ENCODE data around the gene GDPD2.

Gene GDPD2

DNA sequence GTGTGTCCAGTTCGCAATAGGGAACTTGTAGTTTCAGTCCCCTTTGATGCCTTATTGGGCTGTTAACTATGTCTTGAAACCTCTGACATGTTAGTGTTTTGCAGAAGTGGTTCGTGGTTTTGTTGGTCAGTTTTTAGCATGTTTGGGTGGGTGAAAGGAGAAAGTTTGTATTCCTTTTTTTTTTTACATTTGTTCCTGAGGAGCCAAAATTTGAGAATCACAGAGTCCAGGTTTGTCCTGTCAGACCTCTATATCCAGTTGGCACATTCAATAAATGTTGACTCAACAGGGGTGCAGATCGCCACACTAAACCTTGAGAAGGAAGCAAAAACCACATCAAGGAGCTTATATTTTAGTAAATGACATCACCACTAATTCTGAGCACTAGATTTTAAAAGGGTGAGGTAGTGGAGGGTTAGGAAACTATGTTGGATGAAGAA is 47.8 kb downstream of the GDPD2 start:
- DNase-seq (ENCODE audit: low read depth in 2 of 2) = no peak

DNA sequence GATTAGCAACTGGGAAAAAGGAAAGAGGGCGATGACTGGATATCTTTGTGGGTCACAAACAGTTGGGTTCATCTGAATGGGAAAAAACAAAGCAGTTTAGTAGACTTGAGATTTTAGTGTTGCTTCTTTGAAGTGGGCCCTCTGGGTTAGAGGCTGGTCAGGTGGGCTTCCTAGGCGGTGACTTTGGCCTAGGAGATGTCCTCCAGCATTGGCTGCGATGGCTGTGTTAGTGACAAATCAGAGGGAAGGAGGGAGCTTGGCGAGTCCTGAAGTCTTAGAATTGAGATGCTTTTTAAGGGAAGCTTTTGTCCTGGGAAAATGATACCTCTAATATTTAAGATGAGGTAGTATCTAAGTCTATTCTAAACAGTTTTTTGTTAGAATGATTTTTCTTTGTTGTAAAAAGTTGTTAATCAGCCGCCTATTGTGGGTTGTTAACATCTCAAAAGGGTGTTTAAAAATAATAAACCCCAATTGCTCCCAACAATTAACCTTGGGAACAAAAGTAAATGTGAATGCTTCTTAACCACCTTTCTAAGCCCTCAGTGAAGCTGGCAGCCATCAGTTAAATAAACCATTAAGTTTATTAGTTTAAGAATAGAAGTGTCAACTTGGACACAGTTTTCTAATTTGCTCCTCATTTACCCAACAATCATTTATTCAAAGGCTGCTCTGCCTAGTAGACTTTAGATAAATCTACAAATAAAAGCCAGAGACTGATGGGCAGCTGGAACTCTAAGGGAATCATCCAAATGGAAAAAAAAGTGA is 53.2 kb downstream of the GDPD2 start:
- DNase-seq (ENCODE audit: low read depth in 2 of 2) = no peak

GRCh38 chrX:70476934-70477733 is 54.0 kb downstream of the GDPD2 start:
- no peak for DNase-seq (ENCODE audit: low read depth in 2 of 2)

- DNase-seq (ENCODE audit: low read depth in 2 of 2) = no peak
These were observed 54.6 kb downstream of the GDPD2 start for GRCh38 chrX:70477734-70478075.

DNA sequence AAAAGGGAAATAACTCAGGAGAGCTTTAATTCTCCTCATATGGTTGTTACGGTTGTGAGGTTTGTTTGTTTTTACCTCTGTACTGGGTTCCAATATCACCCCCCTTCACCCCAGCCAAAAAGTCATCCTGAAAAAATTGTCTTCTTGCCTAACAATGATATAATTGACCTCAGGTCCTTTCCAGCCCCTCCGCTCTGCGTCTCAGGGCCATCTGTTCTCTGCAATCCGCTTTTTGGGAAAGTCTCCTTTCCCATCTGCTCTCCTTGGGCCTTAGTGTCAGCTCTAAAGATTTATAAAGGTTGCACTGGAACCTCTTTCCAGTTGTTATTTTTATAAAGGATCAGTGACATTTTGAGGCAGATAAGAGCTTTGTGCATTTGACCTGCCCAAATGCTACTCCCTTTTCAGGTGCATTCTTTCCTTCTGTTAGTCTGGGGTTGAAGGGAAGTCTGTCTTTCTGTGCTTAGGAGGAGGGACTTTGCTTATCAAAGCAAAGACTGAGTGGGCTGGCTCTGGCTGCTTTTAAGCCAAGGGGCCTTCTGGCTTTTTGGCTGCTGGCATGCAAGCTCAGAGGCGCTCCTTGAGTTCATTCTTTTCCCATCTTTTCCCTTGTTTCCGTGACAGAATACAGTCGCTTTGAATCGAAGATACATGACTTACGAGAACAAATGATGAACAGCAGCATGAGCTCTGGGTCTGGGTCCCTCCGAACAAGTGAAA is 55.6 kb downstream of the GDPD2 start:
- DNase-seq (ENCODE audit: low read depth in 2 of 2) = no peak

DNA sequence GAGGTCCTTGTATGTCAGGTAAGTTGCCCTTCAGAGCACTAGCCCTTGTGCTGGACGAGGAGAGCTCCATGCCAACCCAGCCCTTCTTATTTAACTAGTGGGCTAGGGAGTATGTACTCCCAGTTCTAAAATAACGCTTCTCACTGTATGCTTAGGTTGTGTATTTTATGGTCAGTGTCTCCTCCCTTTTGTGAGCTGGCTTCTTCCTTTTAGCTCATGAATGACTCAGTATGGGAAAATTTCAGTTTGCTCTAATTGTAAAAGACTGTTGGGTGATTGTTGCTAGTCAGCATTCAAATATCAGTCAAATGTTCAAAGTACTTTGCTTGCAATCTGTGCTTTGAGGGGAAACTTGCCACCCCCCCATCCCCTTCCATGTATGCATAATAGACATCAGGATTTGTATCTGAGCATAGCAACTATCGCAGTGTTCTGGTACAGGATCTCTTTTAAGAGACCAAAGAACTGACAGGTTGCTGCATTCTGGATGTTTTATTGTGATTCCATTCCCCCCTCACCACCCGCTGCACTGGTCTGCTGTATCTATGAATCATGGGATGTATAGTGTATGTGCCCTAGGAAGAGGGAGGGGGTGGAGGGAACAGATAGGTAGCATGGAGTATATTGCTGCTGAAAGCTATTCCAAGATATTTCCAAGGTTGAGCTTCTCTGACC is 56.3 kb downstream of the GDPD2 start:
- DNase-seq (ENCODE audit: low read depth in 2 of 2) = no peak

DNA sequence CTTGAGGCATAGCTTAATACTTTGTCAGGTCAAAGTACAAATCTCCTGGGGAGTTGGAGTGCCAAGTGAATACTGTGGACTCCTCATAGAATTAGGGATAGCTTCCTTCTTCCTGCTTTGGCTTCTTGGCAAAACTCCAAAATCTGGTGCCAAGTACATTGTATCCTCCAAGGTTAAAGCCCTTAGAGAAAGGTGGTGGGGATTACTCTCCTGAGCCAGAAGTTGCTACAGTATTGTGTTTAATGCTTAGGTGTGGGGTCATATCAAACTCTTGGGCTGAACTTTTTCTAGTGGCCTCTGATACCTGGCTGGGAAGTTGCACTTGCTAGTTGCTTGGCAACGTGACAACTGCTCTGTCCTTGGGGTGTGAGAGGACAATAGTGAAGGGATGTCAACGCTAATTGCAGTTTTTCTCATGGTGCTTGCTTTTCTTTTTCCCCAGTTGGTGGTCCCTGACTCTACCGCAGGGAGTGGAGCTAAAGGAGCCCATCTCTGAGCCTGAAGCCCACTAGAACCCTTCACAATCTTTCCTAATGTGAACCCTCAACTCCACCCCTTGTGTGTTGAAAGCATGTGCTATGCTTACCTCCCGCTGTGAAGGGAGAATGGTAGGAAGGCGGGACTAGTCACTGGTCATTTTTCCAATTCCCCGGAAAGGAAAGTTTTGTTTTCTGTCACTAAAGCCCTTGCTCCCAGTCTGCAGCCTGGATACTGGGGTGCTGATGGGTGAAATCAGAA is 57.0 kb downstream of the GDPD2 start:
- DNase-seq (ENCODE audit: low read depth in 2 of 2) = no peak

- no peak for DNase-seq (ENCODE audit: low read depth in 2 of 2)
These were observed 57.5 kb downstream of the GDPD2 start for GRCh38 chrX:70480660-70481018.

GRCh38 chrX:70481471-70482270 is 58.6 kb downstream of the GDPD2 start:
- no peak for DNase-seq (ENCODE audit: low read depth in 2 of 2)

DNA sequence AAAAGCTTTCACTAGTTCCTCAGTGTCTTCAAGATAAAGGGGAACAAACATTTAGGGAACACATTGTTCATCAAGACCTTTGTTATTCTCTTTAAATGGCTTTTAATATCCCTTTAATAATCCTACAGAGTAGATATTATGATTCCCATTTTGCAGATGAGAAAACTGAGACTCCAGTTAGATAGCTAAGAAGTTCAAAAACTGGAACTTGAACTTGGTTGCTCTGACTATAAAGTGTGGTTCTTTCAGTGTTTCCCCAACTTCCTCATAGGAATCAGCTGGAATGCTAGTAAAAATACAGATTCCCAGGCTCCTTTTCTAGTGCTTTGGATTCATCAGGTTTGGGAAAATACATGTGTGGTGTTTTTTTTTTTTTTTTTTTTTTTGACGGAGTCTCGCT is 59.2 kb downstream of the GDPD2 start:
- no peak for DNase-seq (ENCODE audit: low read depth in 2 of 2)
